ENCODE measurements around the gene TAF10.

DNA sequence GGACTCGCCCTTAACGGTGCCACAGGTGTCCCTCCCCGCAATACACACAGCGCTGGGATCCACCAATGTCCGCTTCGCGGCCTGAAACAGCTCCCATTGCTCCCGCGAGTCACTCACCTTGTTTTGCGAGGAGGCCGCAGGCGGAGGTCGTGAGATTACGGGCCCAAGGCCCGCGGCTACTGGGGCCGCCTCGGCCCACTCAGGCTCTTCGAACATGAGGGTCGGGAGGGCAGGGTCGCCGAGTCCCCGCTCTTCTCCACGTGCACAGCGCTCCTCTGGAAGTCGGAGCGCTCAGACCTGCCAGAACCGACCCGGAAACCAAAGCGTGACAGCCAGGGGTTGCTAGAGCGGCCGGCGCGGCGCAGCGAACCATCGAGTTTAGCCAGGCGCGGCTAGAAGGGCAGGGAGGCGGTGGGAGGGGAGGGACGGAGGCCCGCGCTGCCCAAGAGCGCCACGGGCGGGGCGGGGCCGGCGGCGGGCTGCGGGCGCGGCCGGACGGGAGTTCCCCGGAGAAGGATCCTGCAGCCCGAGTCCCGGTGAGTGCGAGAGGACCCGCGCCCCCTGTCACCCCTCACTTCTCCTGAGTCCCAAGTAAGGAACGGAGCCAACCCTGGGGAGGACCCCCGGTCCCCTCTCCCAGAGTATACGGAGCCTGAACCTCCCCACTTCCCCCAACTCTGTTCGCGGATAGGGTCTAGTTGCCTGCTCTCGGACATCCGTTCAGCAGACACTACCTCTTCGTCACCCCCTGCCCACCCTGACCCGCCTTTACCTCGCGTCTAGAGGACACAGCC lies 8.5 kb downstream of the TAF10 start, which contains the start of the genes ILK and RRP8:
- TF ChIP-seq, protein P1, sequence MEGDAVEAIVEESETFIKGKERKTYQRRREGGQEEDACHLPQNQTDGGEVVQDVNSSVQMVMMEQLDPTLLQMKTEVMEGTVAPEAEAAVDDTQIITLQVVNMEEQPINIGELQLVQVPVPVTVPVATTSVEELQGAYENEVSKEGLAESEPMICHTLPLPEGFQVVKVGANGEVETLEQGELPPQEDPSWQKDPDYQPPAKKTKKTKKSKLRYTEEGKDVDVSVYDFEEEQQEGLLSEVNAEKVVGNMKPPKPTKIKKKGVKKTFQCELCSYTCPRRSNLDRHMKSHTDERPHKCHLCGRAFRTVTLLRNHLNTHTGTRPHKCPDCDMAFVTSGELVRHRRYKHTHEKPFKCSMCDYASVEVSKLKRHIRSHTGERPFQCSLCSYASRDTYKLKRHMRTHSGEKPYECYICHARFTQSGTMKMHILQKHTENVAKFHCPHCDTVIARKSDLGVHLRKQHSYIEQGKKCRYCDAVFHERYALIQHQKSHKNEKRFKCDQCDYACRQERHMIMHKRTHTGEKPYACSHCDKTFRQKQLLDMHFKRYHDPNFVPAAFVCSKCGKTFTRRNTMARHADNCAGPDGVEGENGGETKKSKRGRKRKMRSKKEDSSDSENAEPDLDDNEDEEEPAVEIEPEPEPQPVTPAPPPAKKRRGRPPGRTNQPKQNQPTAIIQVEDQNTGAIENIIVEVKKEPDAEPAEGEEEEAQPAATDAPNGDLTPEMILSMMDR (IDR thresholded peaks at IDR 0.05; ENCODE audit: low read length) = no peak
- no peak for TF ChIP-seq EZH2 (IDR thresholded peaks at IDR 0.05; ENCODE audit: borderline replicate concordance, low read length)
